Stimulated activated CD4-positive, alpha-beta T cell treated with anti-CD3 and anti-CD28 coated beads, Interleukin-1b, Interleukin-23, amount 100 ng/mL, for 1 hour (primary cell): ENCODE data around the gene ERCC5.

Experiments used
- DNase-seq, 2 donors: peaks; one replicate each; pipeline ENCODE4 v3.0.0-alpha.2; 2020; ENCODE audit warnings: low read depth in 2 of 2

Gene ERCC5

DNA sequence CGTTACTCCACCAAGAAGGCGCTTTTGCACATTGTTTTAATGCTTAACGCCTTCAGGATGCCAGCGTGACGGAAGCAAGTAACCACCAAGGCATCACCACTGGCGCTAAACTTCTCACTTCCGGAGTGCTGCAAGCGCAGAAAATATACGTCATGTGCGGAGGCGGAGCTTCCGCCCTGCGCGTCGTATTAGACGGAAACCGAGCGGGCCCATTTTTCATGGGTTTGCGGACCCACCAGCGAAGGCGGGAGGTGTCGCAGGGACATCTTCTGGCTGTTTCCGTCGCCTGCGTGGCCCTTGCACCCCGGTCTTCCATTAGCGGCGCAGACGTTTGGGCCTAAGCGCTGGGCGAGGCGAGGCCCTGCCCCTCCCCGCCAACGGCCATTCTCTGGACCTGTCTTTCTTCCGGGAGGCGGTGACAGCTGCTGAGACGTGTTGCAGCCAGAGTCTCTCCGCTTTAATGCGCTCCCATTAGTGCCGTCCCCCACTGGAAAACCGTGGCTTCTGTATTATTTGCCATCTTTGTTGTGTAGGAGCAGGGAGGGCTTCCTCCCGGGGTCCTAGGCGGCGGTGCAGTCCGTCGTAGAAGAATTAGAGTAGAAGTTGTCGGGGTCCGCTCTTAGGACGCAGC, at the start of gene ERCC5:
ERCC5 (plus strand) TSS at position 403 of the 631 bp plus-strand sequence. CDS start 235 bp downstream, outside the sequence.
- peak; percentile 83 to 85 for DNase-seq

DNA sequence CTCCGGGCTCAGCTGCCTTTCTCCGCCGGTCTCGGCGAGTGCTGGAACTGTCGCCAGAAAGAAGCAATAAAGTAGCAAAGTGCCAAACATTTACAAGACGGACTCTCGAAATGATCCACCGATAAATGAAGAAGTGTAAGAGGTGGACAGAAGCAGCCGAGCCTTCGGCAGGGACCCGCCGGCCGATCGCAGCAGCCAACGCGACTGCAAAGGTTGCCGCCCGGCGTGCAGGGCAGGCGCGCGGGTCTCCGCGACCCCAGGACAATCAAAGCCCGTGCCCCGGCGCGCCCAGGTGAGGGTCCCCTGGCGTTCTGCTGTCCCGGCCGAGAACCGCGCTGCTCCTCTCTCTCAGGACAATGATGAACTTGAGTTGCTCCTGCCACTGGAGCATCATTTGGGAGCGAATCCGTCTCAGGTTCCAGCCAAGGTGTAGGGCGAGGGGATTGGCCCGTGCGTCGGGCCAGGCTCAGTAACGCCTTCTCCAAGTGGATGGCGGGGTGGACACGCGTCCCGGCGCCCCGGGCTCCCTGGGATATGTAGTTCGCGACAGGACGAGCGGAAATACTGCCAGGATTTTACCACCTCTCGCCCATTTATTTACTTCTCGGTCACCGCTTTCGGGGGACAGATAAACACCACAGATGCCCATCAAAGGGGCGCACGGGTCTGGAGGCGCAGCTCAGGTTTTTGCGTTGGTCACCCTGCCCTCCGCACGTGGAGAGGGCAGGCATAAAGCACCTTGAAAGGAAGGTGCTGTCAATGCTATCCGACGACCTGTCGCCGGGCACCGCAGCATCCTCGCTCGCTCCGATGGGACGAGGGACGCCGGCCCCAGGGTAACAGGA, 47.0 kb upstream of the ERCC5 start, which contains the start of the genes BIVM and POGLUT2:
BIVM (plus strand) TSS at position 539 of the 845 bp plus-strand sequence. CDS start 8,149 bp downstream, outside the sequence.
POGLUT2 (minus strand) TSS at position 396 of the 845 bp plus-strand sequence; CDS start at position 90, 306 bp downstream.
- DNase-seq = no peak

DNA sequence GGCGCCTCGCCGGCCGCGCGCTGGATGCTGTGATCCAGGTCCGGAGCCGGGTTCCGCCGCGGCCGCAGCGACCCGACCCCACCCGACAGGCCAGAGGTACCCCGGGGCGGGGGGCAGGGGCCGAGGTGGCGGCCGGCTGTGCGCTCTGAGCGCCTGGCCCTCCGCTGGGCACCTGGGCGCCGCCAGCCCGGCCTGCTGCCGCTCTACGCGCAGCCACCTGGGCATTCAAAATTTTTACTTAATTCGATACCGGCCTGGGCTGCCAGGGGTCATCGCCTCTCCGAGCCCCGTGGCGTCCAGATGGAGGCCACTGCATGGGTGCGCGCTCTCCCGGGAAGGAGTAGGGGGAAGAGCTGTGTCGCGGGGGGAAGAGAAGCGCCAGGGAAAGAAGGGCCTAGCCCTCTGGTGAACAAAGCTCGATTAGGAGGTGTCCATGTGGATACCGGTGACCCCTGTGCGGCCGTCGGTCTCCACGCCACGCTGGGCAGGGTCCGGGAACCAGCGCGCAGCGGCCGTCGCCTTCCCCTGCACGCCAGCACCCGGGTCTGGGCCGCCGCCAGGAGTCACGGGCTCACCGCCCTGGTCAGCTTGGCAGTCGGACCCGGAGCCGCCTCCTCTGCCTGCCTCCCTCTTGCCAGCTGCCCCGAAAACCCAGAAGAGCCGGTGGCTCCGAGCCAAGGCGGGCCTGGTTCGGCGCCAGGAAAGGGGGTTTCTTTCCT, 46.2 kb upstream of the ERCC5 start:
- DNase-seq = no peak

DNA sequence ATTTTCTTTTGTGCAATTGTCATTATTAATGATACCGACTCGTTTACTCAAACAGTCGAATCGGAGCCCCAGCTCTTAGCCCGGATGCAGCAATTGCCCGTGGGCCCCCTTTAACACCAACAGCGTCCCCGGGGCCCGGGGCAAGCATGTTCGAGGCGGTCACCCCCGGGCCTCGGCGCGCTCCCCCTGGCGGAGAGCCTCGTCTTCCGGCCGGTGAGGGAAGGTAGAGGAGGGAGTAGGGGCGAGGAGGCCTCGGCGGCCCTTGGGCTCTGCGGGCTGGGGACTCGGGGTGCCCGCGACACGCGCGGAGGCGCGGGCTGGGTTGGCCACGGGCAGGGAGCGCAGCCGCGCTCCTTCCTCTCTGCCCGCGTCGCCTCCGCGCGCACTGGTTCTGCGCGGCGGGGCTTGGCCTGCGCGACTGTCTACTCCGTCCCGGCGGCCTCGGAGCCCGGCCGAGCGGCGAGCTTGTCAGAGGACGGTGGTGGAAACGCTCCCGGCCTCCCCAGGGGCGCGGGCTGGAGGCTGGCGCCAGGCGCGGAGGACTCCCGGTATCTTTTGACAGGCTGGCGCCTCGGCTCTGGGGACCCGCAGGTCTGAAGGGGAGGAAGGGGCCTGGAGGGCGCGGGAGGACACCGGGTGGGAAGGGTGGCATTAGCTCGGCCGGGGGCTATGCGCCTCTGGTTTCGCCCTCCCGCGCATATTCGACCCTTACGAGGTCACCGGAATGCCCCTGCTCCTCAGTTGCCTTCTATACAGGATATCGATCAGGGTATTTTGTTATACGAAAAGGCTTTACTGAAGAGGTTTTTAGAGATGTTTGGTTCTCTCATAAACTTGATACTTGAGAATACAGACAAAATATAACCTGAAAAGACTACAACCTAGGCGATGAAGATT, 45.4 kb upstream of the ERCC5 start:
- peak; percentile 58 to 73 for DNase-seq

DNA sequence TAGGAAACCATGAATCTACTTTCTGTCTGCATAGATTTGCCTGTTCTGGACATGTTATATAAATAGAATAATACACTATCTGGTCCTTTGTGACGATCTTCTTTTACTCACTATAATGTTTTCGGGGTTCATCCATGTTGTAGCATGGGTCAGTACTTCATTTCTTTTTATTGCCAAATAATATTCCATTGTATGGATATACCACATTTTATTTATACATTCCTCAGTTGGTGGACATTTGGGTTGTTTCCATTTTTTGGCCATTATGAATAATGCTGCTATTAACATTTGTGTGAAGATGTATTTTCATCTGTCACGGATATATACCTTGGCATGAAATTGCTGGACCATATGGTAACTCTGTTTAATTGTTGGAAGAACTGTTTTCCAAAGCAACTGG, 40.2 kb upstream of the ERCC5 start:
- DNase-seq = no peak

DNA sequence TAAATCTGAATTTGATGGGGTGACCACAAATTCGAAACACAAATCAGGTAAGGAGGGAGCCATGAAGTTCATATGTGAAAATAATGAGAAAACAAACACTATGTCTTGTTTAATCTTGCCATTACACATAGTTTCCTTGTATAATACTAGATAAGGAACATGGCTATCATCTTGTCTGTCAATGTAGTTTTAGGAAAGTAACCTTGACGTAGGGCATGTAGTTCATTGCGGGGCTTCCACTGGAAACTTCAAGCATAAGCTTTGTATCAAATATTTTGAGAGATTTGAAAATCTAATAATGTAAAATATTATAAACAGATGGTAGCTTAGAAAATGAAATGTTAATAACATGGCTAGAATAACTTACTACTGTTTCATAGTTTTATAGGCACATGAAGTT, 38.1 kb upstream of the ERCC5 start:
- DNase-seq = no peak

DNA sequence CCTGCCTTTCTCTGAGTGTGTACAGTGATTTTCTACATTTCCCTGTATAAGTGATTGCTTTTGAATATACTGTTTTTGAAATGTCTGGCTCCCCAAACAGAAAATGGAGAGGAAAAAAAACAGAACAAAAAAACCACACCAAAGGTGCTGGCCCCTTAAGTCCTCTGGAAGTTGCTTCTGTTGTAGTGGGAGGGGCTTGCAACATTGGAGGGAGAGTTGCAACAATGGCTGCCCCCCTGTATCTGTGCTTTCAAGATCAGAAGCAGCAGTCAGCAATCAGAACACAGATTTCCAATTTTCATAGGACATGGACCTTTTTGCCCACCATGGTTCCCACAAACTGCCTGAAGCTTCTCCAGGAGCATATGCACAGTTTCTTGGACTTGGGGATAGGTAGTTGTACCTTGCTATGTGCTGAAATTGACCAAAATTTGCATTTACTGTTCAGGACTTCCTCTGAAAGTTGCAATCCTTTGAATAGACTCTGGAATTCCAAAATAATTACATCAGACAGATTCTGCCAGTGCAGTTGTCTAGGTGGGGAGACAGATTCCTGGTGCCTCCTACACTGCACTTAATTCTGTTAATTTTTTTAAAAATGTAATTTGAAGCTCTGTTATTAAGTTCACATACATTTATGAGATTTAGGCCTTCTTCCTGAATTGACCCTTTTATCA, 33.1 kb upstream of the ERCC5 start:
- DNase-seq = no peak

DNA sequence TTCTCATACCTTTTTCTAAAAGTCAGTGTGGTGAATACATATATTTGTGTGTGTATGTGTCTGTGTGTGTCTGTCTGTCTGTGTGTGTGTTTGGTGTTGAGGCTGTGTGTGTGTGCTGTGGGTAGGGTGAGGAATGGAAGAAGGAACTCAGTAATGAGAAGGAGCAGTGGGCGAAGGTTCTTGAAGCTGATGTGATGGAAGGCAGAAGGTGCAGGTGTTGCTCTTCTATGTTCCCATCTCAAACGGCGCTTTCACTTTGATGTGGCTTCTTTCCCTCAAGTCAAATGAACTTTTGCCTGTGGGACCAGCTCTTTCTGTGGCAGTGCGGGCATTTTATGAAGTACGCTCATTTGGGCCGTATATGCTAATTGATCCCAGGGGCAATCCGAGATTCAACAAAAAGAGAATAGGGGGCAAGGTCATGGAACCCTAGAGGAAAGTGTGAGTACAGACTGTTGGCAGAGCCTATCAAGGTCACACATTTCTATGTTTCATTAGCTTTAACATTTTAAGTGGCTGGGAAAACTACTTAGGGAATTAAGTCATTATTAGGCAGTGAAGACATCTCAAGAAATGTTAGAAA, 31.7 kb upstream of the ERCC5 start:
- DNase-seq = no peak

DNA sequence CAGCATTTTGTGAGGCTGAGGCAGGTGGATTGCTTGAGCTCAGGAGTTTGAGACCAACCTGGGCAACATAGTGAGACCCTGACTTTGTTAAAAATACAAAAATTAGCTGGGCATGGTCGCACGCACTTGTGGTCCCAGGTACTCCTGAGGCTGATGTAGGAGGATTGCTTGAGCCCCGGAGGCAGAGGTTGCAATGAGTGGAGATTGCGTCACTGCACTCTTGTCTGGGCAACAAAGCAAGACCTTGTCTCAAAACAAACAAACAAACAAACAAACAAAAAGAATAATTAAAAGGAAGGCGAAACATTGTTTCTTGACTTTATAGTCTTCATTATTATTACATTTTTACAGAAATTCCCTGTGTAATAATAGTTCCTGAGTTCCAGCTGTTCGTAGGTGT, 31.0 kb upstream of the ERCC5 start:
- DNase-seq = no peak

DNA sequence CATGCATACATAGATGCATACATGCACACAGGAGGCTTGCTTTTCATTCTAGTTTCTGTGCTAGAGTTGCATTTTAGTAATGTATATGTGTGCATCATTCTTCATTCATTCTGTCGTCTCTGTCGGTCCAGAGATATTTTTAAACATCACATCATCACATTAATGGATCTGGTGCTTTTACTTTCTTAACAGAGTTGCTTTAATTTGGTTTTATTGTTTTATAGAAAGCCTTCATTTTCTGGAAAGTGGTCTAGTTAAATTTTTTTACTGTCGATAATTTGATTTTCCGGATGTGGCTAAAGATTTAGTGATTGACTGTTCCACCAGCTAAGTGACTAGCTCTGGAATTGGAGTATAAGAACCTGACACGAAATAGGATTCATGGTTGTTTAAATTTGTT, 30.0 kb upstream of the ERCC5 start:
- no peak for DNase-seq

DNA sequence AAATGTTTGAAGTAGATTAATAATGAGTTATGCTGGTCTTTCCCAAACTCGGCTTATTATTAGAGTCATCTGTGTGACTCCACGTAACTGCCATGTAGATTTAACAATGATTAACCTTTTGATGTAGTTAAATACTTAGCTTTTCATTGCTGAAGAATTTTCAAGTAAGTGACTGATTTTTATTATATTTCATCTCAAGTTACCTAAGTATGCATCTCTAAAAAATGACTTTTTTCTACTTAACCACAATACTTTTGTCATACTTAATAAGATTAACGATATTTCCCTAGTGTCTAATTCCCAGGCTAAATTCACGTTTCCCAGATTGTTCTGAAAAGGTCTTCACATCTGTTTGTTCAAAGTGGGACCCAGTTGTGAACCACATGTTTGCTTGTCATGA, 29.1 kb upstream of the ERCC5 start:
- DNase-seq = no peak

DNA sequence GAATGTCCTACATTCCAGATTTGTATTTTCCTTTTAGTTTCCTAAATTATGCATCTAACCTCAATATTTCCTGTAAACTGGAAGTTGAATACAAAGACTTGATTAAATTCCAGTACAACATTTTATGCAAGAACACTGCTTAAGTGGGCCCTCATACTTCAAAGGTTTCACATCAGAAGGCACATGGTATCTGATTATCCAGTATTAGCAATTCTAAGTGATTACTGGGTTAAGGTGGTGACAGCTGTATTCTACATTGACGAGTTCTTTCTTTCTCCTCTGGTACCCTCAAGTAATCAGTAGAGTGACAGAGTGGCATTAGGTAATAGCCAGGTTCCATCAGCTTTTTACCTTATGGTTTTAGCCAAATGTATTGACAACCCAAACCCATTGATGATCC, 28.6 kb upstream of the ERCC5 start:
- no peak for DNase-seq

DNA sequence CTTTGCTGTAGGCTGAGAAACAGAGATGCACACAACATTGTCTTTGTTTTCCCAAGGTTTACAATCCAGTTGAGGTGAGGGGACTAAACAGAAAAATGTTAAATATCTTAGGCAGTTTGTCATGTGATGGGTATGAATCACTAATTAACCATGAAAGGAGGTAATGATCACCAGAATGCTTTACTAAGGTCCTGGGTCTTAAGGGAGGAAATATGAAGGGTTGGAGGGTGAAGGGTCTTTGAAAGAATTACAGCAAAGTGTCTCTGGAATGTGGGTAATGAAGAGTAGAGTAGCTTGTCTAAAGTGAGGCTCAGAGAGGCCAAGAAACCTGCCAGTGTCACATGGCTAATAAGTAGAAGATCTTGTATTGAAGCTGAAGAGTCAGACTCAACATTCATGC, 27.9 kb upstream of the ERCC5 start:
- DNase-seq = no peak

DNA sequence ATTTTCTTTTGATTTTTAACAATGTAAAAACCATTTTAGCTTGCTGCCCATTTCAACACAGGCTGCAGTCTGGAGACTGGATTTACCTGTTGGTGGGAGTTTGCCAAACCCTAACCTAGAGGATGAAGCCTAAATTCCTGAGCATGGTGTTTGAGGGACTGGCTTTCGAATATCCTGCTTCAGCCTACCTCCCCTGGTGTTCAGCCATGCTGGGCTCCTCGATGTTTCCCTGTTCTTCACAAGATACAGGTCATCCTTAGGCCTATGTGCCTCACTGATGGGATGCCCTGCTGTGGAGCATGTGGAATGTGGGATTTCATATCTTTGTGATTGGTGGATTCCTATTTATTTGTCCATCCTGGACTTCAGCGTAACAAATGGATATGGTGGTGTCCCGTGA, 20.4 kb upstream of the ERCC5 start:
- DNase-seq = no peak

DNA sequence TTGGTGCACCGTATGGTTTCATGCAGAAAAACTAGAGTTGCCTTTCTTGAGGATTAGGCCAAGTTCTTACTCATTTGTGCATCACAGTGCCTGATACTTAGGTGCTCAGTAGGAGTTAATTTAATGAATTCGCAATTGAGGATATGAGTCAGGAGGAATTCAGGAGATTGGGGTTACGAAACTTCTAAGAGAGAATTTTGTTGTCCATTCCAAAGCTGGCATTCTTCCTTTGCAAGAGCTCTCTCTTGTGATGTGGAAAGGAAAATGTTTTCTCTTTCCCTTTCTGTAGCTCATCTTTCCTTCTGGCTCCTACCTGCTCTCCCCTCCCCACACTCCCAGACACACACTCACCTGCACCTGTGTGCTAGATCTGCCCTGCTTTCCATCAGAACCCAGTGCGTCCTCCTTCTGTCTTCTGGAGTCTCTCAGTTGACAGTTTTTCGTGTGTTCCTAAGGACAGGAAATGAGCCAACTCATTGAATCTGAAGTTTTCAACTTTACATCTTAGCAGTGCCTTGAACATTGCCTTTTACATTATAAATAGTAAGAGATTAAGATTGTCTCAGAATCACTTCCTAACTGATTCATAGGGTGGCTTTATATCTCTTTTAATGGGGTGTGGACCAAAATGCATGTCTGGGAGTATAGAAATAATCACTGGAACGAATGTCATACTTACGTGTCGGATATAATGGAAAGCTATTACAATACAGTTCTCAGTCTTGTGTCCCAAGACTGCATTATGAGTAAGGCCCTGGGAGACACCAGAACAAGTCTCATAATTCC, 19.7 kb upstream of the ERCC5 start:
- no peak for DNase-seq

DNA sequence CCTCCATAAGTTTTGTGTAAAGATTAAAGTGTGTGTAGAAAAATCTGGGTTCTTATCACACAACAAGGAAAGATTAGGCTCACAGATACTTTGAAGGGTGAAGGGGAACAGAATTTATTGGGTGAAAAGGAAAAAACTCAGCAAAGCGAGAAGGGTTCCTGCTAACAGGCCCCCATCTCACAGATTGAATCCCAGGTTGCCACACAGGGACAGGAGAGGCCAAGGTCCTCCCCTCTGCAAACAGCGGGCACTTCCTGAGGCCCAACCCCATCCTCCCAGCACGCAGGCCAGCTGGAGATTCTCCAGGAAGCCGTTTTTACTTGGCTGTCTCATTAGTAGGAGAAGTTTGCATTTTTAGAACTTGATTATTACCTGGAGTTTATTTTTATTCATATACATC, 15.2 kb upstream of the ERCC5 start:
- no peak for DNase-seq

DNA sequence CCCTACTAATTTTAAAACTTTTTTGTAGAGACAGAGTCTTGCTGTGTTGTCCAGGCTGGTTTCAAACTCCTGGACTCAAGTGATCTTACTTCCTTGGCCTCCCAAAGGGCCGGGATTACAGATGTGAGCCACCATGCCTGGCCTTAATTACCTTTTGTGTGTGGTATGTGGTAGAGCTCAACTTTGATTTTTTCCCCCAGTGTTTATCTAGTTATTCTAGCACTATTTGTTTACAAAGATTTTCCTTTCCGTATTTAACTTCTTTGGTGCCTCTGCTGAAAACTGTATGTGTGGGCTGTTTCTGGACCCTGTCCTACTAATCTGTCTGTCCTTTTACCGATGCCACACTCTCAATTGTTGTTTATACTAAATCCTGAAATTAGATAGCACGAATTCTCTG, 9.4 kb upstream of the ERCC5 start:
- DNase-seq = no peak

DNA sequence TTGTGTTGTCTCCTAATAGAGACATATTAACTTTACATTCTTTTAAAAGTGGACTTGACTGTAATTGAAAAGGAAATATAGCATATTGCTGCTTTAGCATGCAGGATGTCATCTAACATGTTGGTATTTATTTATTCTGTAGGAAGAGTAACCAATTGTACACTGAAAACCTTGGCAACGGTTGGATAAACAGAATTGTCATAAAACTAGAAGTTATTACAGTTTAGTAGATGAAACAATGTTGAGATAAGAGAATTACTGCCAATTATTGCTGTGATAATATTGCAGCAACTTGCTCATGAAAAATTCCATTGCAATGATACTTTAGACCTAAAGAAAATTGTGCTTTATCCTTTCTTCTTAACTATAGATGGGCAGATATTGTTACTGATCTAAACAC, 7.6 kb upstream of the ERCC5 start:
- no peak for DNase-seq

DNA sequence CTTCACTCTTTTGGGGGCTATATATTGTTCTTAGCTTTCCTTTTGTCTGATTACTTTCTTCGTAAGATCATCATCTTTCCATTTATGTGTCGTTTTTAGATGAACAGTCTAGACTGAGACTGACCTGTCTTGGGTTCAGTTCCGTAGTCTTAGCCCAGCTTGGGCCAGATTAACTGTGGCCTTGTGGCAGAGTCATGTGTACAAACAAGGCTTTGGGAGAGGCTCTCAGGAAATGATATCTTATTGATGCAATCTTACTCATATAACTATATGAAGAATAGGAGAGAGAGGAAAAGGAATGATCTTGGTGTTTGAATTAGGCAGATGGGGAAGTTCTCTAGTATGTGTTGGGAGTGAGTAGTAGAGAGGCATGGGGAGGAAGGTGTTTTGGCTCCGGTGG, 6.8 kb upstream of the ERCC5 start:
- no peak for DNase-seq

DNA sequence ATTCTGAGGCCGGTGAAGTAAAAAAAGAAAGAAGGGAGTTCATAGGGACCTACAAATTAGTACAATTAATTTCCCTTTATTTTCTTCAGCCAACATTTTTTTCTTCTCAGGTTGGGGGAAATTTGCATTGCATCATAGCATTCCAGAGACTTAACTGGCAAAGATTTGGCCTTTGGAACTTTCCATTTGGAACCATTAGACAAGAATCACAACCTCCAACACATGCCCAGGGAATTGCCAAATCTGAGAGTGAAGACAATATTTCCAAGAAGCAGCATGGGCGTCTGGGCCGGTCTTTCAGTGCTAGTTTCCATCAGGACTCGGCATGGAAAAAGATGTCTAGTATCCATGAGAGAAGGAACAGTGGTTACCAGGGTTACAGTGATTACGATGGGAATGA, 6.4 kb upstream of the ERCC5 start:
- no peak for DNase-seq
